Pancreas (tissue), 10 donors: ENCODE results near the gene NISCH. TPM values are rescaled to one million over a fixed set of nuclear protein-coding genes. Genes with fewer than 3 reads are reported as not detected.

Experiments used
- ATAC-seq, 4 donors: fragments of 200-7000 bp; cut with Tn5 transposase; one replicate each; pipeline versions ENCODE4 v1.8.0 to v1.9.1; 2020; ENCODE audit warnings: mild to moderate bottlenecking in 4 of 4, moderate library complexity in 4 of 4
- DNase-seq, 6 donors: peaks; one replicate each; pipeline ENCODE4 v3.0.0-alpha.2; 2020
- FAIRE-seq: peaks from 2 replicates; lab custom pipeline; 2012; peaks lifted over from hg19 to GRCh38; lab: Jason Lieb, UNC
- H3K27ac ChIP-seq, 4 donors: fragments of 200-600 bp; sonication (generic); 1 replicate in 3 of 4; 2 replicates in 1 of 4; pipeline versions ENCODE4 v1.5.0 to v1.8.0; 2020
- H3K27me3 ChIP-seq, 4 donors: fragments of 200-600 bp; one replicate each; pipeline ENCODE4 v1.8.0; 2021
- H3K36me3 ChIP-seq, 3 donors: fragments of 200-600 bp; sonication (generic) in 1 of 3; one replicate each; pipeline versions ENCODE4 v1.5.0 to v1.8.0; 2020 to 2021
- H3K4me1 ChIP-seq, 3 donors: fragments of 200-600 bp; one replicate each; pipeline ENCODE4 v1.8.0; 2021
- H3K4me3 ChIP-seq, 4 donors: fragments of 200-600 bp; sonication (generic) in 2 of 4; one replicate each; pipeline versions ENCODE4 v1.5.0 to v1.8.0; 2020 to 2021
- H3K9me3 ChIP-seq, 4 donors: fragments of 200-600 bp; one replicate each; pipeline ENCODE4 v1.8.0; 2021
- WGBS, 2 donors: extraction: QIAGEN DNeasy Blood & Tissue Kit; methylation state at CpG; one replicate each; pipeline ENCODE4 v1.1.7; 2013; 5-methylcytosine and 5-hydroxymethylcytosine counted together
- intact Hi-C, 3 donors: fragments of 100-400 bp; cut with DNase I; formaldehyde crosslinking; loops; one replicate each; pipeline versions ENCODE4 v1.11.1 to v1.14.2; 2022
- polyA plus RNA-seq, 2 donors: library from polyadenylated mRNA; stranded (reverse); fragments of 200-250 nt; gene quantifications; one replicate each; pipeline ENCODE4 v1.2.3, GENCODE V29; 2013
- total RNA-seq, 6 donors: library from RNA; stranded (reverse); fragmentation: NEBNext Ultra II Directional in 4 of 6; extraction: Animal tissue kit (Norgen Biotek cat#: 25700) in 4 of 6; gene quantifications; one replicate each; pipeline versions ENCODE4 v1.2.1 to v1.2.4, GENCODE V29; 2021 to 2023
- TF ChIP-seq, protein P1 (sequence below), 4 donors: fragments of 200-600 bp; sonication (generic) in 3 of 4; IDR thresholded peaks; one replicate each; pipeline versions ENCODE4 v1.5.0 to v1.8.0; 2021; ENCODE audit warnings: antibody characterized with exemption in 4 of 4
- donor health status: healthy with polysubstance abuse.
- donor health status: DM: no; HTN: no; CAD: no; lungs with moderate emphysema.
- donor health status: DM: no; HTN: no; CAD: no.
- donor health status: control.
- donor health status: control.
- donor health status: Bipolar disorder and iron deficiency.
- donor health status: DM: yes; HTN: yes; CAD: no.
- donor health status: DM: no; HTN: no; CAD: no.
- donor health status: DM: no; HTN: no; CAD: no.
- donor health status: DM: yes; HTN: yes; CAD: no.

NISCH gene
- total and polyA plus RNA-seq, 8 donors: 24.4 to 109 (median 37.6) TPM

DNA sequence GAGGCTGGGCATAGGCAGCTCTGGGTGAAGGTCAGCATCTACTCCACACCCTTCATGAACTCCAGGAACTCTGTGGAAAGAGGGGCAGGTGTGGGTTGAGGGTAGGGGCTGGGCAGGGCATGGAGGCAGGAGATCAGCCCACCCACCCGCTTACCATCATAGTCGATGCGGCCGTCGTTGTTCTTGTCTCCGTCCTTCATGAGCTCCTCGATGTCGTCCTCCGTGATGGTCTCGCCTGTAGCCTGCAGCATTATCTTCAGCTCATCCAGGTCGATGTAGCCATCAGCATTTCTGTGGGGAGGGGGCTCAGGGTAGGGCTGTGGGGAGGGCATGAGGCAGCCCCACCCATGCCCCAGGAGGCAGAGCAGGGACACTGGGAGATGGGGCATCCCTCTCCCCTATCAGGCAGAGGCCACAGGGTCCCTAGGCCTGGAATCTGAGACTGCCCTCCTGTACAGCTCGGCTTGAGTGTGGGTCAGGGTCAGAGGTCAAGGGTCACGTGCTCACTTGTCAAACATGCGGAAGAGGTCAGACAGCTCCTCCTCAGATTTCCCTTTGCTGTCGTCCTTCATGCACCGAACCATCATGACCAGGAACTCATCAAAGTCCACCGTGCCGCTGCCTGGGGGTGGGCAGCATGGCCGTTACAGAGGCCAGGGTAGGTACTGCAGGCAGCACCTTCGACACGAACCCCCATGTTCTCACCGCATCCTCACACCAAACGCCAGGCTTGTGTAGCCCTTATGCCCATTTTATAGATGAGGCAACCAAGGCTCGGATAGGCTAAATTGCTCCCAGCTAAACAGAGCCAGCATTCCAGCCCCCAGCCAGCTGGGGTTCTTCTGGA, 3.9 kb upstream of the NISCH start:
- peaks cover 6 to 16% (median 12%) of the 10 kb centered on the region in 3 donors for H3K4me1 ChIP-seq
- WGBS, 2 donors: 81 to 85% methylated on average over 24 of the region's 24 CpGs
- FAIRE-seq (no peak), DNase-seq (peak in 2 of 6 donors; percentile 29 to 46), ATAC-seq (no peak)
- H3K27me3 ChIP-seq: no peaks in the 10 kb centered on the region
- no peak overlapping the region for H3K27ac ChIP-seq
- intact Hi-C loops: no loop called here
- H3K36me3 ChIP-seq: no peaks in the 10 kb centered on the region
- H3K4me3 ChIP-seq: no peak overlapping the region
- TF ChIP-seq, protein P1, sequence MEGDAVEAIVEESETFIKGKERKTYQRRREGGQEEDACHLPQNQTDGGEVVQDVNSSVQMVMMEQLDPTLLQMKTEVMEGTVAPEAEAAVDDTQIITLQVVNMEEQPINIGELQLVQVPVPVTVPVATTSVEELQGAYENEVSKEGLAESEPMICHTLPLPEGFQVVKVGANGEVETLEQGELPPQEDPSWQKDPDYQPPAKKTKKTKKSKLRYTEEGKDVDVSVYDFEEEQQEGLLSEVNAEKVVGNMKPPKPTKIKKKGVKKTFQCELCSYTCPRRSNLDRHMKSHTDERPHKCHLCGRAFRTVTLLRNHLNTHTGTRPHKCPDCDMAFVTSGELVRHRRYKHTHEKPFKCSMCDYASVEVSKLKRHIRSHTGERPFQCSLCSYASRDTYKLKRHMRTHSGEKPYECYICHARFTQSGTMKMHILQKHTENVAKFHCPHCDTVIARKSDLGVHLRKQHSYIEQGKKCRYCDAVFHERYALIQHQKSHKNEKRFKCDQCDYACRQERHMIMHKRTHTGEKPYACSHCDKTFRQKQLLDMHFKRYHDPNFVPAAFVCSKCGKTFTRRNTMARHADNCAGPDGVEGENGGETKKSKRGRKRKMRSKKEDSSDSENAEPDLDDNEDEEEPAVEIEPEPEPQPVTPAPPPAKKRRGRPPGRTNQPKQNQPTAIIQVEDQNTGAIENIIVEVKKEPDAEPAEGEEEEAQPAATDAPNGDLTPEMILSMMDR (IDR thresholded peaks at IDR 0.05): no peak
- H3K9me3 ChIP-seq: no peaks in the 10 kb centered on the region

DNA sequence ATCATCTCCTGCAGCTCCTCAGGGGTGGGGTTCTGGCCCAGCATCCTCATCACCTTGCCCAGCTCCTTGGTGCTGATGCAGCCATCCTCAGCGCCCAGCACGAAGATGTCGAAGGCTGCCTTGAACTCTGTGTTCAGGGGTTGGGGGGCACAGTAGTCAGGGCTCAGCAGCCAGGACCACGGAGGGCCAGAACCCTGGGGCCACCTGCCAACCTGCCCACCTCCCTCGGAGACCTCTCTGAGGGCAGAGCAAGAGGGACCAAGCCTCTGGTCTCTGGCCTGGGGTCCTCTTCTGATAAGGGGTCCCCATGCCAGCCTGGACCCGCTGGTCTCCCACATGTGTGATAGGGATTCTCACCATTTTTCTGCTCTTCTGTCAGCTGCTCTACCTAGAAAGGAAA, 3.3 kb upstream of the NISCH start:
- intact Hi-C loops: no loop called here
- H3K27ac ChIP-seq: no peak overlapping the region
- no peak overlapping the region for H3K4me3 ChIP-seq
- DNase-seq (peak in 2 of 6 donors; percentile 26 to 58), ATAC-seq (no peak), FAIRE-seq (no peak)
- TF ChIP-seq, protein P1 (IDR thresholded peaks at IDR 0.05): no peak
- WGBS, 2 donors: 90 to 94% methylated on average over 6 of the region's 6 CpGs
- no peaks in the 10 kb centered on the region for H3K27me3 ChIP-seq
- peaks cover 6 to 19% (median 12%) of the 10 kb centered on the region in 3 donors for H3K4me1 ChIP-seq
- no peaks in the 10 kb centered on the region for H3K9me3 ChIP-seq
- H3K36me3 ChIP-seq: no peaks in the 10 kb centered on the region

DNA sequence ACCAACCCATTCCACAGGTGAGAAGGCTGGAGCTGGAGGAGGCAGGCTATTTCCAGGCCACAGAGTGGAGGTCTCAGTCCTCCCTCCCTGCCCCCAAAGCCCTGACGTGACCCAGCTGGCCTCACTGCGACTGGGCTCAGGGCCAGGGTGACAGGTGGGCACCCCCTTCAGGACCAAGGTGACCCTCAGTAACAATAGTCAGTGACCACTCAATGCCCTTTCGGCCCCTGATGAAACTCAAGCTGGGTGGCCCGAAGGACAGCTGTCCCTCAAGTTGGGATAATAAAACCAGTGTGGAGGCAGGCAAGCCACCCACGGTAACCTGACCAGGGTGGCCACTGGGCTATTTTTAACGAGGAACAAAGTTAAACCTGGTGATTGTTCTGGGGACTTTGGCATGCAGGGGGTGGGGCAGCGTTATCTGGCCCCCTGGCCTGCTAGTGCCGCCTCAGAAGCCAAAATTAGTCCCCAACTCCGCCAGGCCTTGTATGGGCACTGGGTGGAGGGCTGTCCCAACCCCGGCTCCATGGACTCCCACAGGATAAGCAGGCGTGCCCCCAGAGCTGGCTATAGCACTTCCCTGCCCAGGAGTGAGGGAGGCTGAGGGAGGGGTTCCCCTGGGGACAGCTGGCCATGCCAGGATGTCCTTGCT, 2.7 kb upstream of the NISCH start:
- intact Hi-C loops: no loop called here
- FAIRE-seq (no peak), ATAC-seq (no peak), DNase-seq (peak in 2 of 6 donors; percentile 41 to 58)
- TF ChIP-seq, protein P1 (IDR thresholded peaks at IDR 0.05): no peak
- no peaks in the 10 kb centered on the region for H3K9me3 ChIP-seq
- no peak overlapping the region for H3K27ac ChIP-seq
- peaks cover 6 to 20% (median 12%) of the 10 kb centered on the region in 3 donors for H3K4me1 ChIP-seq
- H3K27me3 ChIP-seq: no peaks in the 10 kb centered on the region
- WGBS, 2 donors: 67 to 76% methylated on average over 11 of the region's 11 CpGs
- no peaks in the 10 kb centered on the region for H3K36me3 ChIP-seq
- H3K4me3 ChIP-seq: no peak overlapping the region

DNA sequence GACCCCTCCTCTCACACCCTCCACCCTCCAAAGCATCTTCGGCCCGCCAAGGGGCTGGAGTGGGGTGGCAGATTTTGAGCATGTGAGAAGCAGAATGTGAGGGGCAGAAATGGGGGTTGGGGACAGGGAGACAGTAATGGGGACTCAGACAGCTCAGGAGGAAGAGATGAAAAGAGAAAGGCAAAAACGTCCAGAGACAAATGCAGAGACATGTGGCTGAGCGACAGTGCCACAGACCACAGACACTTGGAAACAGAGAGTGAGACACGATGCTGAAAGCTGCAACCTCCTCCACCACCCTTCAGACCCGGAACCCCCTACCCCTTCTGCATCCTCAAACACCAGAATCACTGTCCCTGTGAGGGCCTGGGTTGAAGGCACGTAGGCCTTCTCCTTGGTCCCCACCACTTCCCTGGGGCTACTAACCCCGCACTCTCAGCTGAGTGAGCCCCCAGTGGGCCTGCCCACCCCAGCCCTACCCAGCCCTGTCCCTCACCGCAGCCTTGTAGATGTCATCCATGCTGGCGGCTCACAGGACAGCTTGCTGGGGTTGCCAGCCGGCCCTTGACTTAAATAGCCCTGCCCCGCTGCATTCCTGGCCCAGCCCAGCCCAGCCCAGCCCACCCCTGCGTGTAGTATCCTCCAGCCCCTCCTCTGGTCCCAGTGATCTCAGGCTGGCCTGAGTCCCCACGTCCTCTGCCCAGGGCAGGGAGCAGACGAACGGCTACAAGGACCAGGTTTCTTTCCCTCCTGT, 1.7 kb upstream of the NISCH start, which contains the start of gene TNNC1:
Gene TNNC1, minus strand, starts transcription at position 546 of the 754 bp plus-strand sequence. Its CDS starts 26 bp downstream, at position 520.
- Histone ChIP-seq H3K4me3 (peak within 1 kb of the TSS in 3 of 4 donors; percentile 64 to 78 (median 77)), H3K27ac (peak within 1 kb of the TSS; percentile 44 to 90 (median 81)), H3K36me3 (no peaks in the 10 kb centered on the region), H3K4me1 (peaks cover 6 to 20% (median 12%) of the 10 kb centered on the region in 3 donors), H3K27me3 (no peaks in the 10 kb centered on the region), H3K9me3 (no peaks in the 10 kb centered on the region)
- TF ChIP-seq, protein P1 (IDR thresholded peaks at IDR 0.05): no peak
- no peak for FAIRE-seq
- ATAC-seq: no peak
- DNase-seq: peak in 1 of 6 donors; percentile 37
- intact Hi-C loops: no loop called here
- 70 to 73% methylated on average over 16 of the region's 16 CpGs for WGBS, 2 donors
